H1 (cell line): ENCODE measurements around the gene BORCS8. TPM values are rescaled to one million over a fixed set of nuclear protein-coding genes. Genes with fewer than 3 reads are reported as not detected.

Source experiments
- CEBPB ChIP-seq: IDR thresholded peaks from 2 replicates; pipeline ENCODE4 v1.6.1; 2012; ENCODE audit warnings: low read depth, low read length
- CHD2 ChIP-seq: IDR thresholded peaks from 2 replicates; pipeline ENCODE4 v1.6.1; 2012; ENCODE audit warnings: low read length, improper control_type of control experiment
- FOSL1 ChIP-seq: IDR thresholded peaks from 2 replicates; pipeline ENCODE4 v1.6.1; 2011; ENCODE audit warnings: mild to moderate bottlenecking, low read depth, low read length, moderate library complexity; ENCODE audit not compliant: insufficient read depth
- SIN3A ChIP-seq, 2 experiments: IDR thresholded peaks in 1 of 2; conservative IDR thresholded peaks in 1 of 2; 2 replicates each; pipeline ENCODE4 v1.6.1; 2011 to 2012; ENCODE audit warnings: low read length in 2 of 2, improper control_type of control experiment in 1 of 2, low read depth in 1 of 2, mild to moderate bottlenecking in 1 of 2
- polyA plus RNA-seq, 7 experiments: library from polyadenylated mRNA; depleted of rRNA in 3 of 7; stranded (reverse) in 5 of 7; unstranded in 2 of 7; fragments of >200 nt in 5 of 7; fragments of 200-250 nt in 2 of 7; gene quantifications; 1 replicate in 5 of 7; 2 replicates in 1 of 7; 4 replicates in 1 of 7; pipeline versions ENCODE4 v1.2.1 to v1.2.3, GENCODE V29; 2011 to 2013; ENCODE audit warnings: missing spikeins in 2 of 7, mixed read lengths in 2 of 7
- total RNA-seq: library from RNA; stranded (reverse); fragmentation: NEBNext Ultra II Directional; extraction: Animal tissue kit (Norgen Biotek cat#: 25700); gene quantifications from 2 replicates; pipeline ENCODE4 v1.2.1, GENCODE V29; 2021

The BORCS8 gene
- total and polyA plus RNA-seq, 2 of the 8 experiments (the other 6 are each of a cell fraction or from before 2014, with no cell fraction given): 15.0 to 15.9 TPM

DNA sequence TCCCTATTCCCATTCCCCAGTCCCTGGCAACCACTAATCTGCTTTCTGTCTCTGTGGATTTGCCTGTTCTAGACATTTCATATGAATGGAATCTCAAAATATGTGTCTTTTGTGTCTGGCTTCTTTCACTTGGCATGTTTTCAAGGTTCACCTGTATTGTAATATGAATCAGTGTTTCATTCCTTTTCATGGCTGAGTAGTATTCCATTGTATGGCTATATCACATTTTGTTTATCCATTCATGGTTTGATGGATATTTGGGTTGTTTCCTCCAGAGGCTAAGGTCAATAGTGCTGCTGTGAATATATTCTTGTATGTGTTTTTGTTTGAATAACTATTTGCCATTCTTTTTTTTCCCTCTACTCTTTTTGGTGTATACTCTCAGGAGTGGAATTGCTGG is 44.2 kb upstream of the BORCS8 start (continued):
- TF ChIP-seq SIN3A (conservative IDR thresholded peaks at IDR 0.05 in 1 of 2, IDR thresholded peaks at IDR 0.05 in 1 of 2; ENCODE audit: low read depth in 1 of 2, low read length in 2 of 2): no peak
- TF ChIP-seq CHD2: no peak
- TF ChIP-seq CEBPB: no peak
- TF ChIP-seq FOSL1: no peak
